CD4-positive, alpha-beta T cell treated with Interleukin-17A for 1 hour (primary cell): ENCODE data around the gene ZBTB38.

Experiments
- DNase-seq: peaks from one replicate; pipeline ENCODE4 v3.0.0-alpha.2; 2020

Gene ZBTB38, protein sequence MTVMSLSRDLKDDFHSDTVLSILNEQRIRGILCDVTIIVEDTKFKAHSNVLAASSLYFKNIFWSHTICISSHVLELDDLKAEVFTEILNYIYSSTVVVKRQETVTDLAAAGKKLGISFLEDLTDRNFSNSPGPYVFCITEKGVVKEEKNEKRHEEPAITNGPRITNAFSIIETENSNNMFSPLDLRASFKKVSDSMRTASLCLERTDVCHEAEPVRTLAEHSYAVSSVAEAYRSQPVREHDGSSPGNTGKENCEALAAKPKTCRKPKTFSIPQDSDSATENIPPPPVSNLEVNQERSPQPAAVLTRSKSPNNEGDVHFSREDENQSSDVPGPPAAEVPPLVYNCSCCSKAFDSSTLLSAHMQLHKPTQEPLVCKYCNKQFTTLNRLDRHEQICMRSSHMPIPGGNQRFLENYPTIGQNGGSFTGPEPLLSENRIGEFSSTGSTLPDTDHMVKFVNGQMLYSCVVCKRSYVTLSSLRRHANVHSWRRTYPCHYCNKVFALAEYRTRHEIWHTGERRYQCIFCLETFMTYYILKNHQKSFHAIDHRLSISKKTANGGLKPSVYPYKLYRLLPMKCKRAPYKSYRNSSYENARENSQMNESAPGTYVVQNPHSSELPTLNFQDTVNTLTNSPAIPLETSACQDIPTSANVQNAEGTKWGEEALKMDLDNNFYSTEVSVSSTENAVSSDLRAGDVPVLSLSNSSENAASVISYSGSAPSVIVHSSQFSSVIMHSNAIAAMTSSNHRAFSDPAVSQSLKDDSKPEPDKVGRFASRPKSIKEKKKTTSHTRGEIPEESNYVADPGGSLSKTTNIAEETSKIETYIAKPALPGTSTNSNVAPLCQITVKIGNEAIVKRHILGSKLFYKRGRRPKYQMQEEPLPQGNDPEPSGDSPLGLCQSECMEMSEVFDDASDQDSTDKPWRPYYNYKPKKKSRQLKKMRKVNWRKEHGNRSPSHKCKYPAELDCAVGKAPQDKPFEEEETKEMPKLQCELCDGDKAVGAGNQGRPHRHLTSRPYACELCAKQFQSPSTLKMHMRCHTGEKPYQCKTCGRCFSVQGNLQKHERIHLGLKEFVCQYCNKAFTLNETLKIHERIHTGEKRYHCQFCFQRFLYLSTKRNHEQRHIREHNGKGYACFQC (N-terminal part only)

GRCh38 chr3:141368062-141368924 lies at the start of gene ZBTB38:
Gene ZBTB38, plus strand, starts transcription at chr3:141368504. Its CDS starts 73,885 bp downstream, at chr3:141442389.
- DNase-seq, result no peak

- DNase-seq, result no peak
Measured at GRCh38 chr3:141320399-141321108, 47.8 kb upstream of the ZBTB38 start.

- no peak for DNase-seq
Measured at GRCh38 chr3:141321109-141321497, 47.2 kb upstream of the ZBTB38 start.

GRCh38 chr3:141323936-141324704 lies 44.2 kb upstream of the ZBTB38 start:
- no peak for DNase-seq

- DNase-seq, result no peak
Measured at GRCh38 chr3:141326123-141326522, 42.2 kb upstream of the ZBTB38 start.

- DNase-seq, result no peak
Measured at GRCh38 chr3:141326626-141327025, 41.7 kb upstream of the ZBTB38 start.

DNA sequence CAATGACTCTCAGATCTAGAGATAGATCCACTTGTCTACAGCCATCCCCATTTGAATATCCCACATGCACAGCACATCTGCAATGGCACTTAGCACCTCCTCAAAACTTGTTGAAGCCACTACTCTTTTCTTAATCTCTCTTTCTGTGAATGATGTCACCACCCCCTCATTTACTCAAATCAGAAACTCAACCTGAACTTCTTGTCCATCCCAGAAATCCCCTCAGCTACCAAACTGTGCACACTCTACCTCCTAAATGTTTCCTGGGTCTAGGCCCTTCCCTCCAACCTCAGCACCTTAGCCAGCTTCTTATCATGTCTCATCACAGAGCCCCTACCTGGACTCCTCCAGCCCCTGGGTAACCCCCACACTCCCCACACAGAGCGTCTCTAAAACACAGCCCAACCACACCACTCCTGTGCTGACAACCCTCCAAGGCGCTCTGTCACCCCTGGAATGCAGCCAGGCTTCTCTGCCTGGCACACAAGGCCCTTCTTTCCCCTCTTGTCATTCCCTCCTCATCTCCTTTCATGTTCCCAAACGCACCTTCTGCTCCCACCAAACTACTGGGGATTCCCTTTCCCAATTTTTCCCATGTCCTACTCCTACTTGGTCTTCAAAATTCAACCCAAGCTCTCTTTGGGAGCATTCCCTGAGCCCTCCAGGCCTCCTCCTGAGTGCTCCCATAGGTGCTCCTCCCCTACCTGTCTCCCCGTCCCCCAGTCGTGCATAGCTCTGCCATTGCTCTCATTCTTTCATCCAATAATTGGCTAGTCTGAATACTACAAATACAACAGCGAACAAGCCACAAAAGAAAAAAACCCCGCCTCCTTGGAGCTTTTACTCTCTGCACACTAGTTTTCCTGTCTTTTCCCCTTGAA lies 39.8 kb upstream of the ZBTB38 start:
- no peak for DNase-seq

- no peak for DNase-seq
Measured at GRCh38 chr3:141330235-141330634, 38.1 kb upstream of the ZBTB38 start.

GRCh38 chr3:141330718-141331376 lies 37.5 kb upstream of the ZBTB38 start:
- no peak for DNase-seq

GRCh38 chr3:141331377-141332318 lies 36.7 kb upstream of the ZBTB38 start:
- DNase-seq, result no peak

- DNase-seq, result no peak
Measured at GRCh38 chr3:141332416-141332815, 35.9 kb upstream of the ZBTB38 start.

DNA sequence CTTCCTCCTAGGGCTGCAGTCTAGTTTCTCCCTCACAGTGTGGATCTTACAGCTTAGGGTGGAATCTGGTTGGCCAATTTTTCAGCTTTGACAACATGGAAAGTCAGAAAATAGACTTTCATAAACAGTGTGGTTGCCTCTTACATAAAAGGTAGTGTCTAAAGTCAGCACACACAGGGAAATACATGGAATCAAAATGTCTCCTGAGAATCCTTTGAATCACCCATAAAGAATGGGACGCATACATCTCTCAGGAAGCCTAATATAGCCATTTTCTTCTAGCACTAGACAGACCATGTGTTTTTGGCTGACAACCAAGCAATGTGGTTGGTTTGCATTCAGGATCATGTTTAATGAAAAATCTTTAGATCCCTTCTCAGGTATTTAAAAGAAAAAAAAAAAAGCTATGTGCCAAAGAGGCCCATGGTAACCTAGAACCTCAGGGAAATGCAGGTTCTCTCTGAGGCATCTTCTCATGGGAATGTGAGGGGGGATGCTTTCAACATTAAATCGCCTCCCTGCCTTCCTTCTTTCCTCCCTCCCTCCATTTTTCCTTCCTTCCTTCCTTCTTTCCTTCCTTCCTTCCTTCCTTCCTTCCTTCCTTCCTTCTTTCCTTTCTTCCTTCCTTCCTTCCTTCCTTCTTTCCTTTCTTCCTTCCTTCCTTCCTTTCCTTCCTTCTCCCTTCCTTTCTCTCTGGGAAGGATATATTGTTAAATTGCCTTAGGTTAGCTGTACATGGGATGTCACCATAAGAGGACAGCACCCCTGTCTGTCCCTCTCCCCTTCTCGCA lies 34.3 kb upstream of the ZBTB38 start:
- no peak for DNase-seq

DNA sequence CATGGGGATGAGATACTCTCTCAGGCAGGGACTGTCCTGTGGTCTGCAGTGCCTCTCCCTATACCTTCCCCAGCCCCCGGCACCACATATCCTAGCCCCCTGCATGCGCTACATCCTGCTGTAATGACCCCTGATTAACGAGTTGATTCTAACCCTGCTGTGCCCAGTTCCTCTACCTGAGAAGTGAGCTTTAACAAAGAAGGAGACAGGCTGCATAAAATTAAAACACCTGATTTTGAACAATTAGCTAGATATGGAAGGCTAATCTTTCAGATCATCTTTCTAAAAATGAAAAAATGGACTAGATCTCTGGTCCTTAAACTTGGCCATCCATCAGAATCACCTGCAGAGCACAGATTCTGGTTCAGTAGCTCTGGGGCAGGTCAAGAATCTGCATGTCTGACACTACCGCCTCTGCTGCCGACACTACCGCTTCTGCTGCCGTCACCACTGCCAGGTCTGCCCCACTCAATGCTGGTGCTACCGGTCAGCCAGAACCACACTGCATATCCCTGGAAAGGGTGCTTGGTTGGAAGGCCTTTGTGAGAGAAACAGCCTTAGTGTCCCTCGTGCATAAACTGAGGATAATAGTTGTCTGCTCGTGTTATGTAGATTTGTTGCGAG lies 33.6 kb upstream of the ZBTB38 start:
- no peak for DNase-seq

DNA sequence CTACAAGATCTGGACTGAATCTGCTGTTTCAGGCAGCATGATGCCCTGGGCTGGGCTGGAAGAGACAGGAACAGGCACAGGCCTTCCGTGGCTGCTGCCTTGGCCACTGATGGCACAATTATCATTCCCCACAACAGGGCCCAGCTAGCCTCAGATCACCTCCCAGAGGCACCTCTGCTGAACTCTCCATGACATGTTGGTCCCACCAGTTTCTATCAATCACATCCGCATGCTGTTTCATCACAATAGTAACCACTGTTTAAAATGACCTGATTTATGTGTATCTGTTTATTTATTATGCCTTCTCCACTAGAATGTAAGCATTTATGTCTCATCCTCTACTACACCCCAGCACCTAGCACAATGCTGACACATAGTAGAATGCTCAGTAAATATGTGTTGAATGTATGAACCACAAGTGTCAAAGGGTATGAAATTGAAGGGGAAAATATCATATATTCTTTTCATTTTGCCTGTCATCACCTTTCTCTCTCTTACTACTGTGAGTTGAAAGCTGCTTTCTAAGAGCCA lies 32.7 kb upstream of the ZBTB38 start:
- DNase-seq, result no peak

GRCh38 chr3:141336672-141337522 lies 31.4 kb upstream of the ZBTB38 start:
- no peak for DNase-seq

DNA sequence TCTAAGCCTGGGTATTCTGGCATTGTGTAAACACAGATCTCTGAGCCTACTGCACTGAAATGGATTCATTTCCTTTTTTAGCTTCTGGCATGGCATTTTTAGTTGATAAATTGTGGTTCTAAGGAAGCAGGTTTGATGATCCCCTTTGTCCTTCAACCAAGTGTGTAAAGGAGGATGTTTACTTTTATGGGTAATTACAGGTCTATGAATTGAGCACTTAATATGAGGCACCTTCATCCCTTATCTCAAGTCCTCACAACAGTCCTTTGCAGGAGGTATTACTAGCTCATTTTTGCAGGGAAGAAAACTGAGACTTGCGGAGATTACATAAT lies 30.8 kb upstream of the ZBTB38 start:
- no peak for DNase-seq
